Endodermal cell (in vitro differentiated cells): Measurements from ENCODE around the gene IL1RN. TPM values are rescaled to one million over a fixed set of nuclear protein-coding genes. Genes with fewer than 3 reads are reported as not detected.

Experiments used
- DNase-seq: peaks from one replicate; pipeline ENCODE4 v3.0.0-alpha.2; 2017
- H3K27ac ChIP-seq: 2 replicates; pipeline ENCODE4 v1.5.1; 2013; ENCODE audit warnings: mild to moderate bottlenecking, low read depth, low read length, moderate library complexity
- H3K27me3 ChIP-seq: 2 replicates; pipeline ENCODE4 v1.6.1; 2013; ENCODE audit warnings: mild to moderate bottlenecking, low read length, moderate library complexity; ENCODE audit not compliant: insufficient read depth, control insufficient read depth, poor library complexity, severe bottlenecking
- H3K36me3 ChIP-seq: 2 replicates; pipeline ENCODE4 v1.7.0; 2013; ENCODE audit warnings: mild to moderate bottlenecking, low read length, moderate library complexity; ENCODE audit not compliant: control insufficient read depth, insufficient read depth
- H3K4me1 ChIP-seq: one replicate; pipeline ENCODE4 v1.7.0; 2013; ENCODE audit warnings: low read length; ENCODE audit not compliant: control insufficient read depth, insufficient read depth
- H3K4me3 ChIP-seq: 2 replicates; pipeline ENCODE4 v1.5.1; 2013; ENCODE audit warnings: mild to moderate bottlenecking, low read length, moderate library complexity
- H3K9ac ChIP-seq: 2 replicates; pipeline ENCODE4 v1.6.1; 2013; ENCODE audit warnings: mild to moderate bottlenecking, low read length, moderate library complexity; ENCODE audit not compliant: poor library complexity, severe bottlenecking; ENCODE audit errors: extremely low read depth
- H3K9me3 ChIP-seq: 2 replicates; pipeline ENCODE4 v1.6.1; 2013; ENCODE audit warnings: mild to moderate bottlenecking, low read length, moderate library complexity; ENCODE audit not compliant: control insufficient read depth
- H3K27ac Mint-ChIP-seq: 2 replicates; pipeline ENCODE4 v1.8.0; 2020; ENCODE audit warnings: mixed read lengths
- H3K27me3 Mint-ChIP-seq: 2 replicates; pipeline ENCODE4 v1.8.0; 2021; ENCODE audit warnings: mild to moderate bottlenecking, mixed read lengths; ENCODE audit not compliant: insufficient read depth
- H3K36me3 Mint-ChIP-seq: 2 replicates; pipeline ENCODE4 v1.8.0; 2020; ENCODE audit warnings: low read depth, mixed read lengths
- H3K4me1 Mint-ChIP-seq: 2 replicates; pipeline ENCODE4 v1.8.0; 2020; ENCODE audit warnings: mixed read lengths
- H3K4me3 Mint-ChIP-seq: 2 replicates; pipeline ENCODE4 v1.8.0; 2020; ENCODE audit warnings: mild to moderate bottlenecking, moderate library complexity, mixed read lengths
- H3K9me3 Mint-ChIP-seq: 2 replicates; pipeline ENCODE4 v1.8.0; 2020; ENCODE audit warnings: mild to moderate bottlenecking, mixed read lengths
- CTCF ChIP-seq: fragments of 200-600 bp; sonication (generic); conservative IDR thresholded peaks from 2 replicates; pipeline ENCODE4 v1.5.0; 2021; ENCODE audit warnings: antibody characterized with exemption, mild to moderate bottlenecking
- WGBS, 2 experiments: methylation state at CpG; one replicate each; pipeline versions ENCODE4 v1.1.5 to v1.1.7; 2013; ENCODE audit warnings: missing lambda C conversion rate in 2 of 2, mixed read lengths in 1 of 2; ENCODE audit not compliant: insufficient coverage in 1 of 2, insufficient read length in 1 of 2; 5-methylcytosine and 5-hydroxymethylcytosine counted together
- total RNA-seq, 2 donors: library from RNA; stranded (reverse); fragmentation: NEBNext Ultra II Directional in 1 of 2; extraction: Animal tissue kit (Norgen Biotek cat#: 25700) in 1 of 2; gene quantifications; 2 replicates in 1 of 2; 3 replicates in 1 of 2; pipeline ENCODE4 v1.2.1, GENCODE V29; 2021

The IL1RN gene
- total RNA-seq, 2 donors from 2014 or later, result not detected

- H3K4me1 Mint-ChIP-seq, result peaks cover 15% of the 10 kb centered on the region
Measured at GRCh38 chr2:113182471-113183260, 55.3 kb downstream of the IL1RN start.

DNA sequence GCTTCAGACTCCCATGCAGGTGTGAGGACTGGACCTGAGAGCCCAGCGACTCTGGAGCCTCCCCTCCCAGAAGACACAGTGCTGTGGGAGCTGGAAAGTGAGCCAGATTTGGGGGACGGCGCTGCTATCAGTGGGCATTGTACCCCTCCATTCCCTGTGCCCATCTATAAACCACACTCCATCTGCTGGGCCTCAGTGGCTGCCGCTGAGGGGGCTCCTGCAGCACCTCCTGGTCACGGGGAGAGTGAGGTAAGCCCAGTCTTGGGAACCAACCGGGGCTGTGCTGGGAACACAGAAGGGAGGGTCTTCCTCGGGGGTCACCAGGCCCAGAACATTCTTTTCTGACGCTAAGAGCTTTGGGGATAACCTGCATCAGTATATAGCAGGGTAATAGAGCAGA lies 55.9 kb downstream of the IL1RN start:
- no peaks in the 10 kb centered on the region for H3K9me3 ChIP-seq
- no peak for DNase-seq
- no peaks in the 10 kb centered on the region for H3K36me3 Mint-ChIP-seq
- peaks cover 6% of the 10 kb centered on the region for H3K4me1 ChIP-seq
- H3K4me3 ChIP-seq, result no peak overlapping the region
- peaks cover 2% of the 10 kb centered on the region for H3K27me3 Mint-ChIP-seq
- no peak for TF ChIP-seq CTCF
- no peaks in the 10 kb centered on the region for H3K9me3 Mint-ChIP-seq
- no peak overlapping the region for H3K9ac ChIP-seq
- no peak overlapping the region for H3K27ac Mint-ChIP-seq
- WGBS, 2 experiments, result 95 to 100% methylated on average over 4 to 8 of the region's 8 CpGs
- H3K27me3 ChIP-seq, result no peaks in the 10 kb centered on the region
- peaks cover 15% of the 10 kb centered on the region for H3K4me1 Mint-ChIP-seq
- no peaks in the 10 kb centered on the region for H3K36me3 ChIP-seq
- H3K4me3 Mint-ChIP-seq, result no peak overlapping the region
- H3K27ac ChIP-seq, result no peak overlapping the region

More at GRCh38 chr2:113182471-113183260, 55.3 kb downstream of the IL1RN start:
- Histone ChIP-seq H3K27me3 (no peaks in the 10 kb centered on the region), H3K4me3 (no peak overlapping the region), H3K4me1 (peaks cover 6% of the 10 kb centered on the region), H3K9ac (no peak overlapping the region), H3K36me3 (no peaks in the 10 kb centered on the region), H3K27ac (no peak overlapping the region), H3K9me3 (no peaks in the 10 kb centered on the region)
- Mint-ChIP-seq H3K36me3 (no peaks in the 10 kb centered on the region), H3K4me3 (no peak overlapping the region), H3K27me3 (peaks cover 2% of the 10 kb centered on the region), H3K27ac (no peak overlapping the region), H3K9me3 (no peaks in the 10 kb centered on the region)
- DNase-seq, result no peak
- TF ChIP-seq CTCF, result no peak
- WGBS, 2 experiments, result 94 to 97% methylated on average over 7 to 15 of the region's 15 CpGs

Other genes starting within 250 kb of the IL1RN start
- not detected for gene IL37, start 216.4 kb upstream of the IL1RN start, total RNA-seq
- not detected for gene IL36G, start 149.6 kb upstream of the IL1RN start, total RNA-seq
- gene IL36A, start 122.1 kb upstream of the IL1RN start, total RNA-seq, result not detected
- gene IL36B, start 74.7 kb upstream of the IL1RN start, total RNA-seq, result not detected
- gene IL36RN, start 68.4 kb upstream of the IL1RN start, total RNA-seq, result not detected
- not detected for gene IL1F10, start 59.6 kb upstream of the IL1RN start, total RNA-seq
- 10 to 100 TPM in 1 of 2 donors, 1 to 10 TPM in 1; 5.2 to 13.3 TPM for gene PSD4, start 46.4 kb downstream of the IL1RN start, total RNA-seq
- gene PAX8, start 151.3 kb downstream of the IL1RN start, total RNA-seq, result under 1 TPM; 0.09 to 0.11 TPM